OCI-LY3 (cell line): Measurements from ENCODE around the gene VPS8.

ENCODE experiments used
- EZH2phosphoT487 ChIP-seq: fragments of 200-600 bp; shearing (Covaris generic); IDR thresholded peaks from 2 replicates; pipeline ENCODE4 v1.6.1; 2018; ENCODE audit warnings: antibody characterized with exemption, mixed run types, low read depth
- TF ChIP-seq, protein P1 (sequence below): fragments of 200-600, 300-600 bp; sonication (generic); IDR thresholded peaks from 2 replicates; pipeline ENCODE4 v1.5.1; 2014; ENCODE audit warnings: antibody characterized with exemption, low read length, low read depth

- TF ChIP-seq, protein P1, sequence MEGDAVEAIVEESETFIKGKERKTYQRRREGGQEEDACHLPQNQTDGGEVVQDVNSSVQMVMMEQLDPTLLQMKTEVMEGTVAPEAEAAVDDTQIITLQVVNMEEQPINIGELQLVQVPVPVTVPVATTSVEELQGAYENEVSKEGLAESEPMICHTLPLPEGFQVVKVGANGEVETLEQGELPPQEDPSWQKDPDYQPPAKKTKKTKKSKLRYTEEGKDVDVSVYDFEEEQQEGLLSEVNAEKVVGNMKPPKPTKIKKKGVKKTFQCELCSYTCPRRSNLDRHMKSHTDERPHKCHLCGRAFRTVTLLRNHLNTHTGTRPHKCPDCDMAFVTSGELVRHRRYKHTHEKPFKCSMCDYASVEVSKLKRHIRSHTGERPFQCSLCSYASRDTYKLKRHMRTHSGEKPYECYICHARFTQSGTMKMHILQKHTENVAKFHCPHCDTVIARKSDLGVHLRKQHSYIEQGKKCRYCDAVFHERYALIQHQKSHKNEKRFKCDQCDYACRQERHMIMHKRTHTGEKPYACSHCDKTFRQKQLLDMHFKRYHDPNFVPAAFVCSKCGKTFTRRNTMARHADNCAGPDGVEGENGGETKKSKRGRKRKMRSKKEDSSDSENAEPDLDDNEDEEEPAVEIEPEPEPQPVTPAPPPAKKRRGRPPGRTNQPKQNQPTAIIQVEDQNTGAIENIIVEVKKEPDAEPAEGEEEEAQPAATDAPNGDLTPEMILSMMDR, result no peak
- no peak for TF ChIP-seq EZH2phosphoT487
Measured at GRCh38 chr3:185076219-185076618, 264.3 kb downstream of the VPS8 start.
